ENCODE measurements around the gene ABCC2.

- TF ChIP-seq, protein P1, sequence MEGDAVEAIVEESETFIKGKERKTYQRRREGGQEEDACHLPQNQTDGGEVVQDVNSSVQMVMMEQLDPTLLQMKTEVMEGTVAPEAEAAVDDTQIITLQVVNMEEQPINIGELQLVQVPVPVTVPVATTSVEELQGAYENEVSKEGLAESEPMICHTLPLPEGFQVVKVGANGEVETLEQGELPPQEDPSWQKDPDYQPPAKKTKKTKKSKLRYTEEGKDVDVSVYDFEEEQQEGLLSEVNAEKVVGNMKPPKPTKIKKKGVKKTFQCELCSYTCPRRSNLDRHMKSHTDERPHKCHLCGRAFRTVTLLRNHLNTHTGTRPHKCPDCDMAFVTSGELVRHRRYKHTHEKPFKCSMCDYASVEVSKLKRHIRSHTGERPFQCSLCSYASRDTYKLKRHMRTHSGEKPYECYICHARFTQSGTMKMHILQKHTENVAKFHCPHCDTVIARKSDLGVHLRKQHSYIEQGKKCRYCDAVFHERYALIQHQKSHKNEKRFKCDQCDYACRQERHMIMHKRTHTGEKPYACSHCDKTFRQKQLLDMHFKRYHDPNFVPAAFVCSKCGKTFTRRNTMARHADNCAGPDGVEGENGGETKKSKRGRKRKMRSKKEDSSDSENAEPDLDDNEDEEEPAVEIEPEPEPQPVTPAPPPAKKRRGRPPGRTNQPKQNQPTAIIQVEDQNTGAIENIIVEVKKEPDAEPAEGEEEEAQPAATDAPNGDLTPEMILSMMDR (IDR thresholded peaks at IDR 0.05; ENCODE audit: low read length) = no peak
- TF ChIP-seq EZH2 (optimal IDR thresholded peaks at IDR 0.05; ENCODE audit: low read depth, low read length) (no peak), EZH2phosphoT487 (IDR thresholded peaks at IDR 0.05; ENCODE audit: low read length) (no peak)
These were observed 15.6 kb downstream of the ABCC2 start for GRCh38 chr10:99798031-99798430.

Data from MM.1S (cell line).